Right renal pelvis (tissue), 4 donors: ENCODE results near the gene TMEM187. TPM values are rescaled to one million over a fixed set of nuclear protein-coding genes. Genes with fewer than 3 reads are reported as not detected.

Experiments used
- DNase-seq, 4 donors: peaks; one replicate each; pipeline ENCODE4 v3.0.0-alpha.2; 2013; ENCODE audit warnings: low read depth in 4 of 4, low spot score in 3 of 4, missing footprints in 1 of 4
- polyA plus RNA-seq, 4 donors: library from polyadenylated mRNA; unstranded; fragments of 120-200 nt; gene quantifications; one replicate each; pipeline ENCODE4 v1.2.1, GENCODE V29; 2013; ENCODE audit not compliant: insufficient read length in 4 of 4

TMEM187 gene
- polyA plus RNA-seq, 4 donors = 6.9 to 9.6 (median 7.4) TPM

DNA sequence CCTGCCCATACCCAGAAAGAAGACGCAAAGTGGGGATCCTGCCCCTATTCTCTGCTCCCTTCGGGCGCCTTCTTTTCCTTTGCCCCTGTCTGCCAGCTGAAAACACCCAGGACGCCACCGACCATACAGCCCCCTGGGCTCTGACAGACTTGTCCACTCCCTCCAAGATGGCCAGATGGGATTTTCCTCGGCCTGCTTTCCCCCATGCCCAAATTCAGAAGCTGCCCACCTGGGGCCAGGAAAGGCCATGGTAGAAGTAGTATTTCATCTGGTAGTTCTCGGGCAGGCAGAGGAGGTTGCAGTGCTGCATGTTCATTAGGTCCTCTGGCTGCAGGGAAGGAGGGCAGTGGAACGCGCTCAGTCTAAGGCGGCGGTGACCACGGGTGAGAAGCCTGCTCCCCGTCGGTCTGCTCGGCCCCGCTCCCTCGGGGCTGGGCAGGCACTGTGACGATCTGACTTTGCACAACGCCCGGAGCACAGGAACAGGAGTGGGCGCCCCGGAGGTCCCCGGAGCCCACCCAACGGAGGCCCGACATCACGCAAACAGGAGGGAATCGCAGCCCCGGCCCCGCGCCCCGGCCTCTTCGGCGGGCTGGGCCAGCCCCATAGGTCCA is 38.3 kb upstream of the TMEM187 start:
- DNase-seq = no peak

GRCh38 chrX:153934762-153935325 is 37.7 kb upstream of the TMEM187 start, which contains the start of gene NAA10:
NAA10 (minus strand) TSS chrX:153935037; CDS start chrX:153934904, 133 bp downstream.
- no peak for DNase-seq

DNA sequence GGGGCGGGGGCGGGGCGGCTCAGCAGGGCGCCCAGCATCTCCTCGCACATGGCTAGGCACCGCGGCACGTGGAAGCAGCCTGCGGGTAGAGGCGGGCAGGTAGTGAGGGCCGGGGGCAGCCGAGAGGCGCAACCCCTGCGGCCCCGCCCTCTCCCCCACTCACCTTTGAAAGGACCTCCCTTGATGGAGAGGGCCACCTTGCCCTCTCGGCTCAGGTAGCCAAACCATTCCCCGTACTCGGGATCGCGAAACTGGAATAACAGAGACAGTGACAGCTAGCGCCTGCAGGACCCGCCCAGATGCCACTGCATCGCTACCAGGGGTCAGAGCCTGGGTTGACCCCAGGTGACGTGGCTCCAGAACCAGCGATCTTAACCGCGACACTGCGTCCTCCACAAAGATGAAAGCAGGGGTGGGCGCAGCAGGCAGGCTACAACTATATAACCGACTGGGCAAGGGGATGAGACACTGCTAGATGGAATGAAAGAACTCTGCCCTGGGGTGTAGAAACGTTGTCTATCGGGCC is 37.2 kb upstream of the TMEM187 start:
- no peak for DNase-seq

- no peak for DNase-seq
Observed at GRCh38 chrX:153937056-153937455, 35.5 kb upstream of the TMEM187 start.

DNA sequence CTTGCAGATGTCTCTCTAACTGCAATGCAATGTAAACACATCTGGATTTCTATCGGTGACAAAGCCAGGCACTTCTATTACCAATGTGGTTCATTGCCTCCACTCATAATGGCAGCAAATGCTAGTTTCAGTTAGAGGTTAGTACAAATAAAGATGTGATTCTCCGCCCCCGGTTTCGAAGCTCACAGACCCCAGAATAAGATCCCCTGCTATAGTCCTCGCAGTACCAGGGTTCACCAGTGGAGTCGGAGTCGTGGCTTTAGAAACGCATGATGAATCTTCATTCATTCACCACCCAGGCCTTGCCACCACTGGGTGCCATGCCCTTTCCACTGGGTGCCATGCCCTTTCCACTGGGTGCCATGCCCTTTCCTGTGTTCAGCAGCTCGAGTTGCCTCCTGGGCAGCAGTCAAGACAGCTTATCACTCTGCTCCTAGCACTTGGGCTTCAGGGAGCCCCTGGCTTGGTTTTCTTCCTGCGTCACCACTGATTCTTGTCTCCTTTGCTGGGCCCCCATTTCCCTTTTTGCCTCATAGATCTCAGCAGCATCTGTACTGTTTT is 34.2 kb upstream of the TMEM187 start:
- no peak for DNase-seq

DNA sequence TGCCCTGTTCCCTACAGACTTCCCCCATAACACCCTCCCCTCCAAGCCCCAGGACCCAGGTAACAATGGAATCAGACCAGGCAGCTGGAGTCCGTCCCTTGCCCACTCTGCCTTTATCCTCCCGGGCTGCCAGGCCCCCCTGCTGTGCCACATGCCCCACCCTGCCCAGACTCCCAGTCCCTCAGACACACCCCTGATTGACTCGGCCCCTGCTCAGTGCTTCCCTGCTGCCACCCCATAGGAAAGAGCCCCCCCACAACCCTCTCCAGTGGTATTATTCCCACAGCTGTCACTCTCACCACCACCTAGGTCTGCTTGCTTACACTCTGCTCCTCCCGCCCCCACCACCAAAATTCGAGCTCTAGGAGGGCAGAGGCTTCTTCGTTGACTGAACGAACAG is 33.0 kb upstream of the TMEM187 start:
- no peak for DNase-seq

GRCh38 chrX:153941336-153942252 is 31.0 kb upstream of the TMEM187 start:
- DNase-seq = no peak

GRCh38 chrX:153944140-153944799 is 28.3 kb upstream of the TMEM187 start, which contains the start of gene RENBP:
RENBP (minus strand) TSS chrX:153944643; CDS start chrX:153944610, 33 bp downstream.
- DNase-seq = no peak

DNA sequence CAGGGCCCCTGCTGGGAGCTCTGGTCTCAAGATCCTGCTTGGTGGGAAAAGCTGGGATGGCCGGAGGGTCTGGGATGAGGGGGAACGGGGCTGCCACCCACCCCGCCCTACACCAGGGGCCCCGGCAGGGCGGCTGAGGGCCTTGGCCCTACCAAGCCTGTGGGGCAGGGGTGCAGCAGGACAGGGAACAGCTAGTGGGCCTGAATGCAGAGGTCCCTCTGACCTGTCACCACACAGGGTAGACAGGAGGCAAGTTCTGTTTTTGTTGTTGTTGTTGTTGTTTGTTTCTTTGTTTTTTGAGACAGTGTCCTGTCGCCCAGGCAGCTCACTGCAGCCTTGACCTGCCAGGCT is 27.8 kb upstream of the TMEM187 start:
- no peak for DNase-seq

- no peak for DNase-seq
Observed at GRCh38 chrX:153945956-153946943, 26.3 kb upstream of the TMEM187 start.

DNA sequence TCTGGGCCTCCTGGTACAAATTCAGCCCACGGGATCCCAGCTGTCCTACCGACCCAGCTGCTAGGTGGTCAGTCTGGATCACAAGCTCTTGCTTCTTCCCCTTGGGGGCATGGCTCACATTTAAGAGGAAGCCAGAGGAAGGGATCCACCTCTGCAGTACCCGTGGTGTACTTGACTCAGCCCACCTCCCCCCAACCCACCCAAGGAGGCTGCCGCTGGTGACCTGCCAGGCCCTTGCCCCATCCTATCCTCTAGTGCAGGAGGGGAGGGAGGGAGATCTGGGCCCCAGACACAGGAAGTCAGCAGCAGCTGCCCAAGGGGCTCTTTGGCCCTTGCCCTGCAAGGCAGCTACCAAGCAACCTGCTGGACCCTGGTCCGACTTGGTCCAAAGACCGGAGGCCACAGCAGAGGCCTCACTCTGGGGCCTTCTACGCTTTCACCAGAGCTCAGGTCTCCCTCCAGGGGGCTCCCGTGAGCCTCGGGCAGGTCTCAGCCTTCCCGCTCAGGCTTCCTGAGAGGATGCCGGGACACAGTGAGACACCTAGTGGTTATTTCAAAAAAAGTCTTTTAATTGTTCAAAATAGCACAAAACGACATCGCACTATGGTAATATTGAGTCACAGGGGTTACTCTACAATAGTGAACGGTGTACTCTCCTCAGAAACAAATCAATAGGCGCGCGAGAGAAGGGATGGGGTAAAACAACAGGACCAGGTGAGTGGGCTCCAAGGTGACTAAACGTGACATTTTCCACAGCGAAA is 25.4 kb upstream of the TMEM187 start:
- DNase-seq = no peak

- DNase-seq = no peak
Observed at GRCh38 chrX:153948002-153948466, 24.5 kb upstream of the TMEM187 start.

- no peak for DNase-seq
Observed at GRCh38 chrX:153948847-153949805, 23.4 kb upstream of the TMEM187 start.

- no peak for DNase-seq
Observed at GRCh38 chrX:153950127-153950526, 22.4 kb upstream of the TMEM187 start.

DNA sequence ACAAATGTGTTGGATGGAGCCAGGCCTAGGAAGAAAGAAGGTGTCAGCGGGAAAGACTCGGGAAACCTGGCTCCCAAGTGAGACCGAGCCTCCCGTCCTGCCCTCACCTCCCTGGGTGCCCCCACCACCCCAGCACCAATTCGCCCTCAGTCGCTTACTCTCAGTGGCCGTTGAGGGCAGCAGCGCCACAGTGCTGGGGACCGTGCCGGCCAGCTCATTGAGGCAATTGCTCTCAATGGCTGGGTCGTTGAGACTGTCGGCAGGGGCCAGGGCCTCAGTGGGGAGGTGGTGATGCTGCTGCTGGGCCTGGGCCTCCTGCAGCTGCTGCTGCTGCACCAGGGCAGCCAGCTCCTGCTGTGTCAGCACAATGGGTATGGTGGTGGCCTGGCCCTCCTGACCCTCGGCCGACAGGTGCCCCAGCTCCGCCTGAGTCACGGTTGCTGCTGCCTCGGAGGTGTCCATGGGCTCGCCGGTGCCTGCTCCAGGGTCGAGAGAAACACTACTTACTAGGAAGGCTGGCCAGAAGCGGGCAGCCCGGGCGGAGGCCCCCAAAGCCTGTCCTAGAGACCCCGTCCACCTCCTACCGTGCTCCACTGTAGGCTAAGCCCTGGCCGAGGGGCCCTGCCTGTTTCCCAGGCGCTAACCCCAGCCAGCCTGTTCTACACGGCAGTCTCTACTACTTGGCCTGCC is 20.7 kb upstream of the TMEM187 start:
- DNase-seq = no peak

DNA sequence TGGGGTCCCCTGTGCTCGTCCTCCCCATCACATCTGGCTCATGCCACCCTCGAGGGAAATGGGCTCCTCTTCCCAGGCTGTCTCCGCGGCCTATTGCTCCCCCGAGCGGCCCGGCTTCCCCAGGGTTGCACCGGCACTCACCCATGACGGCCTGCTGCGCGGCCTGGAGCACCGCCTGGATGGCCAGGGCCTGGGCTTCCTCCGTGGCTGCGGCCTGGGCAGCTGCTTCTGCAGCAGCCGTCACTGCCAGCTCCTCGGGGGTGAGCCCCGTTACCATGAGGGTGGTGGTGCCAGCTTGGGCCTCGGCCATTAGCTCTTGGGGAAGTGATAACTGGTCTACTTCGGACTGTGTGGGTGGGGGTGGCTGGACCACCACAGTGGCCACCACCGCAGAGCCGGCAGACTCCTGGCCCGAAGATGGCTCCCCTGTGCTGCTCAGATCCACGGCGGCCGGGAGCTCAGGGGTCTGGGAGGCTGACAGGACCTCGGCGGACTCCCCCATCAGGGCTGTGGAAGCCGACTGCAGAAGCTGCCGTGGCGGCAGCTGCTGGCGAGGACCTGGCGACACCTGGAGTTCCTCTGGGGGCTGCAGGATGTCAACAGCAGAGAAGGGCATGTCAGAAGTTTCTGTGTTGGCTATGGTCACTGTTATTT is 20.1 kb upstream of the TMEM187 start:
- DNase-seq = no peak
